K562 (cell line): ENCODE results near the gene MOCS3. TPM values are rescaled to one million over a fixed set of nuclear protein-coding genes. Genes with fewer than 3 reads are reported as not detected.

Experiments
- ARID2 ChIP-seq: fragments of 450-650 bp; IDR thresholded peaks from 2 replicates; pipeline ENCODE4 v1.6.1; 2017; ENCODE audit warnings: antibody characterized with exemption, mild to moderate bottlenecking
- ETV1 ChIP-seq: fragments of 450-650 bp; conservative IDR thresholded peaks from 2 replicates; pipeline ENCODE4 v1.6.1; 2016; ENCODE audit warnings: missing genetic modification characterization, control low read depth, low read depth, missing compliant biosample characterization
- HCFC1 ChIP-seq: IDR thresholded peaks from 2 replicates; pipeline ENCODE4 v1.6.1; 2012; ENCODE audit warnings: low read depth, low read length, improper control_type of control experiment
- HDAC1 ChIP-seq, 2 experiments: fragments of 450-650 bp; IDR thresholded peaks; 2 replicates each; pipeline ENCODE4 v1.6.1; 2016 to 2017; ENCODE audit warnings: inconsistent platforms in 1 of 2, mild to moderate bottlenecking in 1 of 2, moderate library complexity in 1 of 2
- HDGF ChIP-seq: fragments of 450-650 bp; IDR thresholded peaks from 2 replicates; pipeline ENCODE4 v1.6.1; 2016
- HIVEP1 ChIP-seq: fragments of 250-450 bp; sonication (Bioruptor Pico); IDR thresholded peaks from 2 replicates; pipeline ENCODE4 v1.4.0; 2020; ENCODE audit warnings: mild to moderate bottlenecking
- KLF6 ChIP-seq: fragments of 250-450 bp; sonication (Bioruptor Pico); IDR thresholded peaks from 2 replicates; pipeline ENCODE4 v1.4.0; 2020; ENCODE audit warnings: mild to moderate bottlenecking, moderate library complexity, borderline replicate concordance
- NBN ChIP-seq: fragments of 450-650 bp; IDR thresholded peaks from 2 replicates; pipeline ENCODE4 v1.6.1; 2016; ENCODE audit warnings: low read depth, mild to moderate bottlenecking
- NFATC3 ChIP-seq: fragments of 450-650 bp; IDR thresholded peaks from 2 replicates; pipeline ENCODE4 v1.6.1; 2017; ENCODE audit warnings: mild to moderate bottlenecking
- NFE2 ChIP-seq: IDR thresholded peaks from 2 replicates; pipeline ENCODE4 v1.6.1; 2014; ENCODE audit warnings: antibody characterized with exemption, low read depth
- NFE2L1 ChIP-seq: fragments of 450-650 bp; IDR thresholded peaks from 2 replicates; pipeline ENCODE4 v1.6.1; 2016; ENCODE audit warnings: missing genetic modification characterization, low read depth, mild to moderate bottlenecking, missing compliant biosample characterization, moderate library complexity, borderline replicate concordance
- NRF1 ChIP-seq, 2 experiments: fragments of 450-650 bp; IDR thresholded peaks in 1 of 2; conservative IDR thresholded peaks in 1 of 2; 2 replicates each; pipeline ENCODE4 v1.6.1; 2014; ENCODE audit warnings: mild to moderate bottlenecking in 2 of 2
- PHB ChIP-seq: fragments of 250-450 bp; sonication (Bioruptor Pico); IDR thresholded peaks from 2 replicates; pipeline ENCODE4 v1.5.0; 2021
- PHF20 ChIP-seq: fragments of 450-650 bp; IDR thresholded peaks from 2 replicates; pipeline ENCODE4 v1.6.1; 2018; ENCODE audit not compliant: partially characterized antibody
- POLR2H ChIP-seq: IDR thresholded peaks from 2 replicates; pipeline ENCODE4 v1.6.1; 2016; ENCODE audit warnings: missing genetic modification characterization, low read depth, mild to moderate bottlenecking, control low read depth, missing compliant biosample characterization, moderate library complexity
- RAD51 ChIP-seq: fragments of 450-650 bp; IDR thresholded peaks from 2 replicates; pipeline ENCODE4 v1.7.1; 2016; ENCODE audit warnings: low read depth, mild to moderate bottlenecking, borderline replicate concordance
- SP2 ChIP-seq: IDR thresholded peaks from 2 replicates; pipeline ENCODE4 v1.6.1; 2011; ENCODE audit warnings: mild to moderate bottlenecking, low read depth, low read length, moderate library complexity; ENCODE audit not compliant: poor library complexity, severe bottlenecking; ENCODE audit errors: extremely low read depth
- SREBF1 ChIP-seq: fragments of 150-350 bp; IDR thresholded peaks from 2 replicates; pipeline ENCODE4 v1.6.1; 2014; ENCODE audit warnings: antibody characterized with exemption, low read depth, low read length, borderline replicate concordance
- SRSF1 ChIP-seq: fragments of 200-400 bp; formaldehyde crosslinking; IDR thresholded peaks from 2 replicates; pipeline ENCODE4 v1.6.1; 2017; ENCODE audit warnings: mild to moderate bottlenecking, low read depth, low read length, moderate library complexity
- ZNF57 ChIP-seq: fragments of 450-650 bp; formaldehyde crosslinking; IDR thresholded peaks from 2 replicates; pipeline ENCODE4 v1.4.0; 2020; ENCODE audit warnings: mild to moderate bottlenecking, moderate library complexity
- ZNF76 ChIP-seq: fragments of 250-450 bp; sonication (Bioruptor Pico); IDR thresholded peaks from 2 replicates; pipeline ENCODE4 v1.4.0; 2020; ENCODE audit warnings: mild to moderate bottlenecking, moderate library complexity, borderline replicate concordance
- ZNF830 ChIP-seq: fragments of 250-450 bp; sonication (Bioruptor Pico); IDR thresholded peaks from 2 replicates; pipeline ENCODE4 v1.5.0; 2021; ENCODE audit warnings: mild to moderate bottlenecking
- polyA plus RNA-seq, 8 experiments: library from polyadenylated mRNA; depleted of rRNA in 4 of 8; stranded (reverse) in 5 of 8; unstranded in 3 of 8; fragments of >200 nt; fragmentation: Nextera tagmentation in 2 of 8; fragmentation: Illumina TruSeq in 1 of 8; extraction: Ambion mirVana in 2 of 8; extraction: Trizol in 1 of 8; gene quantifications; 2 replicates each; pipeline versions ENCODE4 v1.2.1 to v1.2.3, GENCODE V29; 2011 to 2014; ENCODE audit warnings: inconsistent platforms in 1 of 8, missing spikeins in 1 of 8
- total RNA-seq, 7 experiments: library from RNA; depleted of rRNA in 6 of 7; stranded (reverse); fragments of >200 nt in 6 of 7; fragmentation: Illumina TruSeq in 2 of 7; extraction: Trizol in 2 of 7; gene quantifications; 2 replicates each; pipeline versions ENCODE4 v1.2.1 to v1.2.3, GENCODE V29; 2011 to 2021; ENCODE audit warnings: low replicate concordance in 1 of 7
- TF ChIP-seq, protein P1 (sequence below): IDR thresholded peaks from 2 replicates; pipeline ENCODE4 v1.6.1; 2016; ENCODE audit warnings: missing genetic modification characterization, missing compliant biosample characterization
- TF ChIP-seq, protein P2 (sequence below), 2 experiments: fragments of 450-650 bp; conservative IDR thresholded peaks; 2 replicates each; pipeline ENCODE4 v1.6.1; 2017; ENCODE audit warnings: mild to moderate bottlenecking in 2 of 2, moderate library complexity in 2 of 2
- TF ChIP-seq, protein P3 (sequence below): fragments of 450-650 bp; conservative IDR thresholded peaks from 2 replicates; pipeline ENCODE4 v1.6.1; 2016; ENCODE audit warnings: missing genetic modification characterization, low read depth, mild to moderate bottlenecking, missing compliant biosample characterization, moderate library complexity

MOCS3 gene
- total and polyA plus RNA-seq, 9 of the 15 experiments (the other 6 are each of a cell fraction or from before 2014, with no cell fraction given): 0.70 to 6.2 (median 2.9) TPM

DNA sequence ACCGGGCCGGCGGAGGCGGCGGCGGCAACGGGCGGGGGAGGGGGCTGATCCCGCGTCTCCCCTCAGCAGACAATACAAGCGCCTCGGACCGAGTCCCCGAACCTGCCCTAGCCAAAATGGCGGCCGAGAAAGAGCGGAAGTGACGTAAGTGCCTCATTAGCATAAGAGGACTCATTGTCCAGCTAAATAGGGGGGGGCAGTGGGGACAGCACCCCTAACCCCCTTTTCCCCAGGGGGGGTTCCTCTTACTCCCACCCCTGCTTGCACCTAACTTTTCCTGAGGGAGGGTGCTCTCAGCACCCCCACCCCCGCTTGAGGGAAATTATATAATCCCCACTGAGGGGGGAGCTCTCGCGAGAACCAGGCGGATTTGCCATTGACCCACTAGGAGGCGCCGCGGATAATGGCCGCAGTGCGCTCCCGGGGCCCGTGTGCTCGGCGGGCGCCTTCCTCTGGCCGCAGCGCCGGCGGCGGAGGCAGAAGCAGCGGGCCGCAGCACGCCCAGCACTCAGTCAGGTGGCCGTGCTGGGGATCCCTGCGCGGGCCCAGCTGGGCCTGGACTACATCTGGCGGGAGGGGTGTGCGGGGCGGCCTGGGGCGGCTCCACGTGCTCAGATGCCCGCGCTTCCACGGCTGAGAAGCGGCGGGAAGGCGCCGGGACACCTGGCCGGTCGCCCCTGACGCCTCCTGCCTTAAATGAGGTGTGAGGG lies 27.2 kb upstream of the MOCS3 start, which contains the start of gene ADNP (continued):
- peak; percentile 42 for TF ChIP-seq NFE2
- peak; percentile 75 for TF ChIP-seq HCFC1
- TF ChIP-seq ARID2: no peak
- TF ChIP-seq NFATC3: no peak
- TF ChIP-seq, protein P1, sequence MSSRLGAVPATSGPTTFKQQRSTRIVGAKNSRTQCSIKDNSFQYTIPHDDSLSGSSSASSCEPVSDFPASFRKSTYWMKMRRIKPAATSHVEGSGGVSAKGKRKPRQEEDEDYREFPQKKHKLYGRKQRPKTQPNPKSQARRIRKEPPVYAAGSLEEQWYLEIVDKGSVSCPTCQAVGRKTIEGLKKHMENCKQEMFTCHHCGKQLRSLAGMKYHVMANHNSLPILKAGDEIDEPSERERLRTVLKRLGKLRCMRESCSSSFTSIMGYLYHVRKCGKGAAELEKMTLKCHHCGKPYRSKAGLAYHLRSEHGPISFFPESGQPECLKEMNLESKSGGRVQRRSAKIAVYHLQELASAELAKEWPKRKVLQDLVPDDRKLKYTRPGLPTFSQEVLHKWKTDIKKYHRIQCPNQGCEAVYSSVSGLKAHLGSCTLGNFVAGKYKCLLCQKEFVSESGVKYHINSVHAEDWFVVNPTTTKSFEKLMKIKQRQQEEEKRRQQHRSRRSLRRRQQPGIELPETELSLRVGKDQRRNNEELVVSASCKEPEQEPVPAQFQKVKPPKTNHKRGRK (tag): no peak
- TF ChIP-seq ZNF830: peak; percentile 83; the same call in 1 of the 2 replicates
- no peak for TF ChIP-seq SRSF1
- peak; percentile 88 for TF ChIP-seq PHF20
- no peak for TF ChIP-seq HDGF
- no peak for TF ChIP-seq NFE2L1 (tag)
- TF ChIP-seq ETV1 (tag): peak; percentile 88
- TF ChIP-seq, protein P2, sequence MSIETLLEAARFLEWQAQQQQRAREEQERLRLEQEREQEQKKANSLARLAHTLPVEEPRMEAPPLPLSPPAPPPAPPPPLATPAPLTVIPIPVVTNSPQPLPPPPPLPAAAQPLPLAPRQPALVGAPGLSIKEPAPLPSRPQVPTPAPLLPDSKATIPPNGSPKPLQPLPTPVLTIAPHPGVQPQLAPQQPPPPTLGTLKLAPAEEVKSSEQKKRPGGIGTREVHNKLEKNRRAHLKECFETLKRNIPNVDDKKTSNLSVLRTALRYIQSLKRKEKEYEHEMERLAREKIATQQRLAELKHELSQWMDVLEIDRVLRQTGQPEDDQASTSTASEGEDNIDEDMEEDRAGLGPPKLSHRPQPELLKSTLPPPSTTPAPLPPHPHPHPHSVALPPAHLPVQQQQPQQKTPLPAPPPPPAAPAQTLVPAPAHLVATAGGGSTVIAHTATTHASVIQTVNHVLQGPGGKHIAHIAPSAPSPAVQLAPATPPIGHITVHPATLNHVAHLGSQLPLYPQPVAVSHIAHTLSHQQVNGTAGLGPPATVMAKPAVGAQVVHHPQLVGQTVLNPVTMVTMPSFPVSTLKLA (conservative IDR thresholded peaks at IDR 0.05): peak; percentile 93 to 96
- TF ChIP-seq, protein P3, sequence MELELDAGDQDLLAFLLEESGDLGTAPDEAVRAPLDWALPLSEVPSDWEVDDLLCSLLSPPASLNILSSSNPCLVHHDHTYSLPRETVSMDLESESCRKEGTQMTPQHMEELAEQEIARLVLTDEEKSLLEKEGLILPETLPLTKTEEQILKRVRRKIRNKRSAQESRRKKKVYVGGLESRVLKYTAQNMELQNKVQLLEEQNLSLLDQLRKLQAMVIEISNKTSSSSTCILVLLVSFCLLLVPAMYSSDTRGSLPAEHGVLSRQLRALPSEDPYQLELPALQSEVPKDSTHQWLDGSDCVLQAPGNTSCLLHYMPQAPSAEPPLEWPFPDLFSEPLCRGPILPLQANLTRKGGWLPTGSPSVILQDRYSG: 0 out of 2 replicates have a peak, but pooled peaks have one; percentile 77
- TF ChIP-seq NBN: peak; percentile 92
- no peak; the same call in 1 of the 2 replicates for TF ChIP-seq ZNF57 (CRISPR knock-in tag)
- no peak; the same call in 1 of the 2 replicates for TF ChIP-seq SREBF1
- 0 out of 2 replicates have a peak, but pooled peaks have one; percentile 44 for TF ChIP-seq ZNF76 (CRISPR knock-in tag)
- no peak for TF ChIP-seq SP2
- TF ChIP-seq NRF1 (conservative IDR thresholded peaks at IDR 0.05 in 1 of 2, IDR thresholded peaks at IDR 0.05 in 1 of 2): peak; percentile 63 to 72
- no peak for TF ChIP-seq PHB
- peak in 1 of 2 experiments; percentile 81; a peak in 2 of 4 replicates for TF ChIP-seq HDAC1 (IDR thresholded peaks at IDR 0.05)
- TF ChIP-seq POLR2H: peak; percentile 75
- TF ChIP-seq HIVEP1: no peak; the same call in 1 of the 2 replicates
- peak; percentile 71; the same call in 1 of the 2 replicates for TF ChIP-seq RAD51
- TF ChIP-seq KLF6 (CRISPR knock-in tag): 0 out of 2 replicates have a peak, but pooled peaks have one; percentile 24
